Hepatocyte (in vitro differentiated cells): ENCODE measurements around the gene UTP25. TPM values are rescaled to one million over a fixed set of nuclear protein-coding genes. Genes with fewer than 3 reads are reported as not detected.
A peak's percentile ranks its signal among the peaks of the same experiment; 100 is the strongest.

Experiments used
- DNase-seq: peaks from one replicate; pipeline ENCODE4 v3.0.0-alpha.2; 2016; ENCODE audit warnings: low spot score
- H2AFZ ChIP-seq: fragments of 200-600 bp; sonication (generic); 2 replicates; pipeline ENCODE4 v1.6.0; 2016; ENCODE audit warnings: antibody characterized with exemption, mild to moderate bottlenecking
- H3K27ac ChIP-seq: fragments of 200-600 bp; sonication (generic); 2 replicates; pipeline ENCODE4 v1.5.1; 2016; ENCODE audit warnings: mild to moderate bottlenecking
- H3K27me3 ChIP-seq: fragments of 200-600 bp; sonication (generic); 2 replicates; pipeline ENCODE4 v1.6.1; 2016
- H3K36me3 ChIP-seq: fragments of 200-600 bp; sonication (generic); replicated peaks from 2 replicates; pipeline ENCODE4 v1.5.1; 2016; ENCODE audit warnings: low read depth; ENCODE audit not compliant: insufficient read depth
- H3K4me1 ChIP-seq: fragments of 200-600 bp; sonication (generic); 2 replicates; pipeline ENCODE4 v1.5.1; 2016; ENCODE audit warnings: mild to moderate bottlenecking, moderate library complexity; ENCODE audit not compliant: insufficient read depth
- H3K4me2 ChIP-seq: fragments of 200-600 bp; sonication (generic); 2 replicates; pipeline ENCODE4 v1.6.0; 2016
- H3K4me3 ChIP-seq: fragments of 200-600 bp; sonication (generic); 2 replicates; pipeline ENCODE4 v1.5.1; 2016; ENCODE audit warnings: mild to moderate bottlenecking
- H3K79me2 ChIP-seq: fragments of 200-600 bp; sonication (generic); 2 replicates; pipeline ENCODE4 v1.6.0; 2017; ENCODE audit warnings: mild to moderate bottlenecking
- H3K9me2 ChIP-seq: fragments of 200-600 bp; sonication (generic); replicated peaks from 2 replicates; pipeline ENCODE4 v1.6.0; 2017; ENCODE audit warnings: mild to moderate bottlenecking; ENCODE audit not compliant: insufficient read depth
- H3K9me3 ChIP-seq: fragments of 200-600 bp; sonication (generic); 2 replicates; pipeline ENCODE4 v1.5.1; 2016; ENCODE audit warnings: low read depth, mild to moderate bottlenecking
- H4K20me1 ChIP-seq: fragments of 200-600 bp; sonication (generic); 2 replicates; pipeline ENCODE4 v1.6.0; 2016; ENCODE audit warnings: mild to moderate bottlenecking; ENCODE audit not compliant: insufficient read depth, poor library complexity, severe bottlenecking
- CTCF ChIP-seq: fragments of 200-600 bp; sonication (generic); IDR thresholded peaks from 2 replicates; pipeline ENCODE4 v1.5.1; 2016; ENCODE audit warnings: antibody characterized with exemption, mild to moderate bottlenecking; ENCODE audit not compliant: poor library complexity
- EZH2 ChIP-seq: fragments of 200-600 bp; sonication (generic); IDR thresholded peaks from 2 replicates; pipeline ENCODE4 v1.6.1; 2016; ENCODE audit warnings: antibody characterized with exemption, mild to moderate bottlenecking, borderline replicate concordance
- EZH2phosphoT487 ChIP-seq: fragments of 200-600 bp; sonication (generic); IDR thresholded peaks from one replicate; pipeline ENCODE4 v1.6.1; 2018; ENCODE audit warnings: antibody characterized with exemption, mild to moderate bottlenecking, low read depth, moderate library complexity; ENCODE audit not compliant: unreplicated experiment, severe bottlenecking
- WGBS: methylation state at CpG from one replicate; pipeline ENCODE4 v1.1.6; 2016; ENCODE audit warnings: low lambda C conversion rate; ENCODE audit errors: missing lambda C conversion rate; 5-methylcytosine and 5-hydroxymethylcytosine counted together
- polyA plus RNA-seq: library from polyadenylated mRNA; unstranded; fragments of >200 nt; fragmentation: Nextera tagmentation; extraction: Ambion mirVana; gene quantifications from 2 replicates; pipeline ENCODE4 v1.2.1, GENCODE V29; 2016
- total RNA-seq: library from RNA; depleted of rRNA; stranded (reverse); fragments of >200 nt; gene quantifications from 2 replicates; pipeline ENCODE4 v1.2.3, GENCODE V29; 2014

The UTP25 gene
- total and polyA plus RNA-seq, 2 experiments from 2014 or later, result 3.2 to 8.0 TPM

GRCh38 chr1:209830722-209831121 lies 3.0 kb downstream of the UTP25 start:
- H3K4me3 ChIP-seq, result no peak overlapping the region
- H3K36me3 ChIP-seq, result no peaks in the 10 kb centered on the region
- H3K27ac ChIP-seq, result no peak overlapping the region
- 98% methylated on average over 3 of the region's 3 CpGs for WGBS
- H3K9me2 ChIP-seq, result no peaks in the 10 kb centered on the region
- no peak overlapping the region for H3K4me2 ChIP-seq
- peaks cover 12% of the 10 kb centered on the region for H3K79me2 ChIP-seq
- H3K27me3 ChIP-seq, result no peaks in the 10 kb centered on the region
- no peaks in the 10 kb centered on the region for H3K9me3 ChIP-seq
- H4K20me1 ChIP-seq, result no peaks in the 10 kb centered on the region
- H2AFZ ChIP-seq, result no peak overlapping the region
- H3K4me1 ChIP-seq, result no peaks in the 10 kb centered on the region
- DNase-seq, result no peak
- TF ChIP-seq CTCF (no peak), EZH2 (no peak), EZH2phosphoT487 (no peak)

DNA sequence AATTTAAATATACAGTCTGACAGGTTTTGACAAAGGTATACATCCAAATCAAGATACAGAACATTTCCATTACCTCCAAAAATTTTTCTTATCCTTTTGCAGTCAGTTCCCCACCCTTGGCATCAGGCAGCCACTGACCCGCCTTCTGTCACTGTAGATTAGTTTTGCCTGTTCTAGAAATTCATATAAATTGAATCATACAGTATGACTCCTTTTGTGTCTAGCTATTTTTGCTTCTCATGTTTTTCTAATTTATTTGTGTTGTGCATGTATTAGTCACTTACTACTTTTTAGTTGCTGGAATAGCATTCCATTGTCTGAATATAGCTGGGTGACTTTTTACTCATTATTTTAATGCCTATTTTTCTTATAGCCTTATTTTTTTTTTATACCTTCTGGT lies 3.8 kb downstream of the UTP25 start:
- TF ChIP-seq EZH2, result no peak
- TF ChIP-seq EZH2phosphoT487, result no peak
- no peak for TF ChIP-seq CTCF
- Histone ChIP-seq H2AFZ (no peak overlapping the region), H3K4me2 (no peak overlapping the region), H3K27me3 (no peaks in the 10 kb centered on the region), H3K79me2 (peaks cover 12% of the 10 kb centered on the region), H3K27ac (no peak overlapping the region), H3K36me3 (no peaks in the 10 kb centered on the region), H4K20me1 (no peaks in the 10 kb centered on the region), H3K9me3 (no peaks in the 10 kb centered on the region), H3K9me2 (no peaks in the 10 kb centered on the region), H3K4me3 (no peak overlapping the region), H3K4me1 (no peaks in the 10 kb centered on the region)
- no peak for DNase-seq
- 94% methylated on average over 1 of the region's 1 CpG for WGBS

DNA sequence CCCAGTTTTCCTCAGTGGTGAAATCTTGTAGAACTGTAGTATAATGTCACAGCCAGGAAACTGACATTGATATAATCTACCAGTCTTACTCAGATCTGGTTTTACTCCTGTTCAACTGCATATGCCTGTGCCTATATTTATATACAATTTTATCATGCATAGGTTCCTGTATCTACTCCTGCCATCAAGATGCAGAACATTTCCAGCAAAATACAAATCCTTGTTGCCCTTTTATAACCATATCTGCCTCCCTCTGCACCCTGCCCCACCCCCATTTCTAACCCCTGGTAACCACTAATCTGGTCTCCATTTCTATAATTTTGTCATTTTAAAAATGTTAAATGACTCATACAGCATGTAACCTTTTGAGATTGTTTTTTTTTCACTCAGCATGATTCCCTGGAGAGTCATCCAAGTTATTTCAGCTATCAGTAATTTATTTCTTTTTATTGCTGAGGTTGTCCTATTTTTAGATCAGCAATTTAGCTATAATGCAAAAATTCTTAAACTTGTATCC lies 8.1 kb downstream of the UTP25 start:
- no peaks in the 10 kb centered on the region for H3K9me2 ChIP-seq
- H3K4me3 ChIP-seq, result no peak overlapping the region
- no peaks in the 10 kb centered on the region for H3K36me3 ChIP-seq
- TF ChIP-seq EZH2 (no peak), EZH2phosphoT487 (no peak), CTCF (no peak)
- H3K4me2 ChIP-seq, result no peak overlapping the region
- peaks cover 8% of the 10 kb centered on the region for H3K4me1 ChIP-seq
- no peaks in the 10 kb centered on the region for H3K79me2 ChIP-seq
- no peak for DNase-seq
- H4K20me1 ChIP-seq, result no peaks in the 10 kb centered on the region
- no peak overlapping the region for H2AFZ ChIP-seq
- no peak overlapping the region for H3K27ac ChIP-seq
- H3K9me3 ChIP-seq, result no peaks in the 10 kb centered on the region
- H3K27me3 ChIP-seq, result no peaks in the 10 kb centered on the region

DNA sequence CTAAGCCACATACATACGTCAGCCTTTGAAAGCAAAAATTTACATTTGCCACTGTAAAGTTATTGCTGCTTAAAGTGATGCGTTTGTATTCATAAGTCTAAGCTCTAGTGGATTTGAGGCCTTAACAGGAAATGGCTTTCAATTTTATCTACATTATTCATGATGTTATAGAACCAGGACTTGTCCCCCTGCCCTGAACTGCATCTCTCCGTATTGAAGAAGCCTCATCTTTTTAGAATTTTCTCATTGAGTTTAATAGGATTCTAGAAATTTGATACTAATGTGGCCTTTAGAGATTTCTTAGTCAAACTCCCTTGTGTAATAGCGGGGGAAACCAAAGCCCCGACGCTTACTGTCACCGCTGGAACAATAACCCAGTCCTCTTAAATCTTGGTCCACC lies 9.9 kb downstream of the UTP25 start:
- Histone ChIP-seq H3K4me1 (peaks cover 8% of the 10 kb centered on the region), H3K4me3 (no peak overlapping the region), H4K20me1 (no peaks in the 10 kb centered on the region), H3K27ac (peak overlapping the region; percentile 95), H3K27me3 (no peaks in the 10 kb centered on the region), H3K36me3 (no peaks in the 10 kb centered on the region), H3K9me2 (no peaks in the 10 kb centered on the region), H3K9me3 (no peaks in the 10 kb centered on the region), H3K79me2 (no peaks in the 10 kb centered on the region), H2AFZ (no peak overlapping the region), H3K4me2 (no peak overlapping the region)
- TF ChIP-seq EZH2phosphoT487 (no peak), EZH2 (no peak), CTCF (no peak)
- WGBS, result 96% methylated on average over 7 of the region's 7 CpGs
- DNase-seq, result no peak
